CD1c-positive myeloid dendritic cell (primary cell): ENCODE measurements around the gene CXCR6.
A peak's percentile ranks its signal among the peaks of the same experiment; 100 is the strongest.
"Not testable (repeated sequence)": the region's sequence is repeated elsewhere in the genome, so short reads cannot be mapped to it uniquely, and the experiment has no call there.

ENCODE experiments used
- DNase-seq: peaks from one replicate; pipeline ENCODE4 v3.0.0-alpha.2; 2016; ENCODE audit errors: extremely low spot score

CXCR6 gene

DNA sequence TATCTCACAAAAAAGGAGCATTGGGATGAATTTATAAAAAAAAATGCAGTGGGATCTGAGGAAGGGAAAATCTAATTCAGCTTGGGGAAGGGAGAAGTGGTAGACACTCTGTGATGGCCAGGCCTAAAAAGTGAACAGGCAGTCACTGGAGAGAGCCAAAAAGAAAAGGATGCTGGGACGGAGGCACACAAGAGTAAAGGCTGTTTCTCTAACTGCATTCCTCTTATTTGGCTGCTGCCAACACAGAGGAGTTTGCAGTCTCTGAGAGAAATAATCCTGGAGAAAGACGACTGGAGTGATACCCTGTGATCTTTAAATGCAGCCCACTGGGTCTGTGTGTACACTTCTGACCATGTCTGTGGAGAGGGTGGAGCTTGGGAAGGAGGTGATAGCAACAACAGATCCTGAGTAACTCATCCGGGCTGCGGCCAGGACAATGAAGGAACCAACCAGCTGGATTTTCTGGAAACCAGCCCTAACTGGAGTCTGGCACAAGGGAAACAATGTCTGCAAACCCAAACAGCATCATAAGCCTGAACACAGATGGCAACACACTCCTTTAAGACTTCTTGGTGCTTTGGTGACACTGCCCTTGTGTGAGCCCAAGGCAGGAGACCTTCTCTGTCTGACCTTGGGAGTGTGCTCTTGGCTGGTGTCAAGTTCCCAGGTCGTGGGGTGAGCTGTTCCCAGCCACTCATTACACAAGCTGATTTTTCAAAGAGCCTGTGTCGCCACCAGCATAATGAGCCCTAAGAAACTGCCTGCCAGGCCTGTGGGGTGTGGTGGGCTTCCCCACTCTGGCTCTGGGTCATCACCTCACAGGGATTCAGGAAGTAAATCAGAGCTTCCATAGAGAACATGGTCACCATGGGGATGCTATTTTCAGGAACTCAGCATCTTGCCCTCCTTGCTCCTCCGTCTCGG lies 44.4 kb downstream of the CXCR6 start:
- peak; percentile 71 for DNase-seq

- no peak for DNase-seq
These were observed 45.1 kb downstream of the CXCR6 start for GRCh38 chr3:45988362-45988761.

DNA sequence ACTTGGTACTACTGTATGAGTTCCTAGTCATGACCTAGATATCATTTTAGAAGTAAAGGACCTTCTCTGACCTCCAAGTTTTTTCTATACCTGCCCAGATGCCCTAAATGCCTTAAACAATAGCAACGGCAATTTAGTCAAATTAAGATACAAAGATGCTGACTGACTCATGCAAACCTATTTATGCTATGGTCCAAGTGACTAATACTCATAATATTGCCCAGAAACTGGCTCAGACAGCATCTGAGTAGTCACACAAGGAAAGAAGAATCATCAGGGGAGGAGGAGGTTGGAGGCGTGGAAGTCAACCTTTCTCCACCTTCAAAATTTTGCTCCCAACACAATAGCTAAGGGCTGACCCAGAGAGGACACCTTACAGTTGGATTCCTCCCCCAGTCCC lies 45.5 kb downstream of the CXCR6 start:
- no peak for DNase-seq

DNA sequence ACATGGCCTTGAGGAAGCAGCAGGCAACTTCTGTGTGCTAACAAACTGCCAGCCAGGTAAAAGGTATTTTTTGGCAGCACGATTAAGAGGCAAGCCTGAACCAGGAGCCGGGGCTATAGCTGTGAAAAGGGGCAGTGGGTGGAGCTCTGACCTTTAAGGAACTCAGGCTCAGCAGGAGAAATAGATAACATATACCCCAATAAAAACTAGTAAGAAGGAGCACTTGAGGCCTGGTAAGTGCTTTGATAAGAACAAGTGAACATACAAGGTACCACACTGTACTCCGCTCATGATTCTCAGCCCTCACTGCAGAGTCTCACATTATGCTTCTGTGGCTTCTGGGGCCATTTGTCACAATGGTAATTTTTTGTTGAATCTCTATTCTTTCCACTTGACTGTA lies 46.9 kb downstream of the CXCR6 start:
- DNase-seq: no peak

- DNase-seq: no peak
These were observed 48.1 kb downstream of the CXCR6 start for GRCh38 chr3:45991341-45991740.

DNA sequence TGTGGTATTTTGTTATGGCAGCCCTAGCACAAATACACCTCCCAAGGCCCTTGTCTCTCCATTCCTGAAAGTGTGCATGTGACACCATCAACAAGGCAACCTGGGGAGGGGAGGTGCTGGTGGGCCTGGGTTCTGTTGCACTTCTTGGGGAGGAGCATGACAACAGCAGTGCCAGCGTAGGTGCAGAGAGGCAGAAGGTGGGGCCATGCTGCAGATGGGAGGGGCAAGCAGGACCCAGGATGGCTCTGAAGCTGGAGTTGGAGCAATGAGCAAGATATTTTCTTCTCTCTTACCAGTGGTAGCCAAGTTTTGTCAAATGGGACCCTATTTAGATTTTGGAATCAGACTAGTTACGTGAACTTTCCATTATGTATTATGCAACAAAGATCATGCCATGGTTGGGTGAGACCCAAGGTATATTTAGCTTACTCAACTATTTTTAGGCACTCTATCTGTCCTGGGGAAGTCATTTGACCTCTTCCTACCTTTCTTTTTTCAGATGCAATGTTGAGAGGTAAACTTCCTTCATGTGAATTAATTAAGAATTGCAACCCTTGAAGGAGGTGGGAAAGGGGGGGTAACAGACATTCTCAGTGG lies 49.0 kb downstream of the CXCR6 start:
- no peak for DNase-seq

DNA sequence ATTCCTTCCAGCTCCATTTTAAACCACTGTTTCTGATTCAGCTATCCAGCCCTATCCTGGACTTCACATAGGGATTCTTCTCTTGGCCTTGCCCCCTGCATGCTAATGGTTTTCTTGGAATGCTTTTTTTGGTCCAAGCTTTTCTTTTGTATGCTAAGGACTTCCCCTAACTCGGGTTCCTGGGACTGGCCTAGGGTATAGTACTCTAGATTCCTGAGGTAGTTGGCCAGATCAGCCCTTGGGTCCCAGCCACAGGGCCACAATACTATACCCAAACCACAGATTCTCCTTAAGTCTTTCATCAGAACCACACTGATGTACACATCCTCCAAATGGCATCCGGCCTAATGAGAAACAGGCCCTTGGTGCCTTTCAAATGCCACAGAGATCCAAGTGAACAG lies 49.6 kb downstream of the CXCR6 start:
- DNase-seq: no peak

- peak; percentile 45 for DNase-seq
These were observed 50.3 kb downstream of the CXCR6 start for GRCh38 chr3:45993421-45994027.

DNA sequence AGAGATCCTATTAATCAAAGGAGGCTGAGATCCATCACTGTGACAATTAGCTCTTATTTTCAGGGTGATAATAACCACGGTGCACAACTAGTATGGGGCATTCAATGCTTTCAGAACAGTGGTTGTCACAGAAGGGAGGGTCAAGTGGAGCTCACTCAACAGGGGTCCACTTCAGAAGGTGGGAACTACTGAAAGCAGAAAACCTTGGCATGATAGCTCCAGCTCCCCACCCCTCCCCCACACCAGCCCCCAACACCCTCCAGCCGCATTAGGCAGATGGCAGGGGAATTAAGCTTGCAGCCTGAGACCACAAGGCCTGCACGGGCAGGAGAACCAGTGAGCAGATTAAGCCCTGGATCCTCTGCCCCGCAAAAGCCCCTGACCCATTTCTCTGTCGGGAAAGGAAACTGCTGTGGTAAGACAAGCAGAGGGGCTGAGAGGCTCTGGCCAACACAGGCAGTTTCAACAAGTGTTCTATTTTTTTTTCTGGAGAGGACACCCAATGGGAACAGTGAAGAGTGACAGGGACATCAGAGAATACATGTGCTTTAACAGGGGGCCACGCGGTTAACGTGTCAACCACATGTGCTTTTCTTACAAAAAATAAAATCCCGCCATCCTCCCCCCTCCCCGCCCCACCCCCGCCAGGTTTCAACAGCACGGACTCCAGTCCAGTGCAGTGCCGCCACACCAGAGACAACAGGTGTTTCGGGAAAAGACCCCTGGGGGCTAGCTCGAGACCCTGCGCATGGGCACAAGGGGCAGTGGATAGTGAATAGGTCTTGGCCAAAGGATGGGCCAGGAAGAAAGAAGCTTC lies 51.4 kb downstream of the CXCR6 start:
- DNase-seq: peak; percentile 28

GRCh38 chr3:45995236-45996192 lies 52.2 kb downstream of the CXCR6 start, which contains the start of gene FYCO1:
FYCO1 (minus strand) TSS chr3:45995824; CDS start chr3:45984910, 10,914 bp downstream.
- DNase-seq: peak; percentile 94

DNA sequence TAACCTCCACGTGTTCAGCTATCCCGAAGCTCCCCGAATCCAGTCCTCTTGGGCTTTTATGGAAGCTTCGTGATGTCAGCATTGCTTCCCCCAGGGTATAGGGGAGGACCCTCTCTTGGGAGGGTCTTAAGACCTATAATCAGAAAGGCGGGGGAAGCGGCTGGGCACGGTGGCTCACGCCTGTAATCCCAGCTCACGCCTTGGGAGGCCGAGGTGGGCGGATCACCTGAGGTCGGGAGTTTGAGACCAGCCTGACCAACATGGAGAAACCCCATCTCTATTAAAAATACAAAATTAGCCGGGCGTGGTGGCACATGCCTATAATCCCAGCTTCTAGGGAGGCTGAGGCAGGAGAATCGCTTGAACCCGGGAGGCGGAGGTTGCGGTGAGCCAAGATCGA lies 54.2 kb downstream of the CXCR6 start:
- DNase-seq: not testable (repeated sequence)

GRCh38 chr3:45997942-45998341 lies 54.7 kb downstream of the CXCR6 start:
- DNase-seq: no peak
